Peyer's patch (tissue), 4 donors: ENCODE results near the gene LBX1.

Experiments
- CTCF ChIP-seq, 6 experiments: fragments of 450-650 bp in 4 of 6; fragments of 200-600 bp in 2 of 6; sonication (generic) in 1 of 6; IDR thresholded peaks; one replicate each; pipeline ENCODE4 v1.5.1; 2017 to 2019; ENCODE audit warnings: antibody characterized with exemption in 6 of 6, mild to moderate bottlenecking in 3 of 6, moderate library complexity in 1 of 6
- POLR2A ChIP-seq, 2 donors: fragments of 450-650 bp; IDR thresholded peaks; one replicate each; pipeline ENCODE4 v1.5.1; 2017; ENCODE audit warnings: antibody characterized with exemption in 2 of 2, mild to moderate bottlenecking in 2 of 2, moderate library complexity in 2 of 2

GRCh38 chr10:101262147-101262546 lies 32.9 kb upstream of the LBX1 start:
- TF ChIP-seq POLR2A (IDR thresholded peaks at IDR 0.05) (no peak), CTCF (IDR thresholded peaks at IDR 0.05) (no peak)
